Loucy (cell line): ENCODE measurements around the gene NUP62.

Experiments used
- H2AFZ ChIP-seq: fragments of 200-600 bp; sonication (generic); 2 replicates; pipeline ENCODE4 v1.6.0; 2016; ENCODE audit warnings: antibody characterized with exemption, mild to moderate bottlenecking, low read length, moderate library complexity
- H3F3A ChIP-seq: fragments of 200-600 bp; 2 replicates; pipeline ENCODE4 v1.6.0; 2016; ENCODE audit warnings: antibody characterized with exemption, low read depth, mild to moderate bottlenecking
- H3K27me3 ChIP-seq: fragments of 200-600 bp; sonication (generic); 2 replicates; pipeline ENCODE4 v1.6.1; 2014; ENCODE audit warnings: low read length, mild to moderate bottlenecking; ENCODE audit not compliant: insufficient read depth, poor library complexity, severe bottlenecking
- H3K36me3 ChIP-seq: fragments of 200-600 bp; sonication (generic); 2 replicates; pipeline ENCODE4 v1.6.1; 2016; ENCODE audit warnings: low read length; ENCODE audit not compliant: insufficient read depth
- H3K4me1 ChIP-seq: fragments of 200-600 bp; sonication (generic); 2 replicates; pipeline ENCODE4 v1.5.1; 2014; ENCODE audit warnings: low read length, mild to moderate bottlenecking; ENCODE audit not compliant: insufficient read depth, poor library complexity, severe bottlenecking
- H3K4me2 ChIP-seq: fragments of 200-600 bp; sonication (generic); 2 replicates; pipeline ENCODE4 v1.6.0; 2014; ENCODE audit warnings: antibody characterized with exemption, low read length, low read depth, mild to moderate bottlenecking; ENCODE audit not compliant: poor library complexity, severe bottlenecking
- H3K4me3 ChIP-seq: fragments of 200-600 bp; sonication (generic); 2 replicates; pipeline ENCODE4 v1.5.1; 2014; ENCODE audit warnings: low read length, mild to moderate bottlenecking, mixed read lengths; ENCODE audit not compliant: poor library complexity, severe bottlenecking
- H3K79me2 ChIP-seq: fragments of 200-600 bp; sonication (generic); 2 replicates; pipeline ENCODE4 v1.6.1; 2014; ENCODE audit warnings: low read length; ENCODE audit not compliant: insufficient read depth
- H3K9ac ChIP-seq: fragments of 200-600 bp; sonication (generic); 2 replicates; pipeline ENCODE4 v1.6.0; 2014; ENCODE audit warnings: mild to moderate bottlenecking, low read depth, low read length, moderate library complexity; ENCODE audit not compliant: poor library complexity, severe bottlenecking
- H3K9me2 ChIP-seq: fragments of 200-600 bp; sonication (generic); replicated peaks from 2 replicates; pipeline ENCODE4 v1.6.1; 2016; ENCODE audit warnings: low read depth, low read length, mixed read lengths
- H3K9me3 ChIP-seq: fragments of 200-600 bp; sonication (generic); 2 replicates; pipeline ENCODE4 v1.6.1; 2014; ENCODE audit warnings: mild to moderate bottlenecking, antibody characterized with exemption, low read length, low read depth; ENCODE audit not compliant: insufficient read depth
- H4K20me1 ChIP-seq: fragments of 200-600 bp; sonication (generic); 2 replicates; pipeline ENCODE4 v1.6.0; 2014; ENCODE audit warnings: antibody characterized with exemption, low read length, mild to moderate bottlenecking; ENCODE audit not compliant: insufficient read depth, poor library complexity, severe bottlenecking
- CTCF ChIP-seq: fragments of 200-600 bp; sonication (generic); conservative IDR thresholded peaks from 2 replicates; pipeline ENCODE4 v1.5.1; 2014; ENCODE audit warnings: mild to moderate bottlenecking, antibody characterized with exemption, low read length
- EZH2phosphoT487 ChIP-seq: fragments of 200-600 bp; IDR thresholded peaks from 2 replicates; pipeline ENCODE4 v1.6.1; 2018; ENCODE audit warnings: antibody characterized with exemption, mild to moderate bottlenecking, moderate library complexity, borderline replicate concordance

The NUP62 gene

GRCh38 chr19:49930483-49931011 lies 1.2 kb upstream of the NUP62 start:
- H3K4me2 ChIP-seq = peak overlapping the region; percentile 96
- peak overlapping the region; percentile 88 for H3K4me3 ChIP-seq
- peaks cover 50% of the 10 kb centered on the region for H3K79me2 ChIP-seq
- peaks cover 3% of the 10 kb centered on the region; the same call in 1 of the 2 replicates for H3K36me3 ChIP-seq
- H3K9me3 ChIP-seq = no peaks in the 10 kb centered on the region
- H3K9ac ChIP-seq = no peak overlapping the region
- TF ChIP-seq CTCF (no peak), EZH2phosphoT487 (no peak)
- H3F3A ChIP-seq = peaks cover 21% of the 10 kb centered on the region; the same call in 1 of the 2 replicates
- peaks cover 29% of the 10 kb centered on the region for H4K20me1 ChIP-seq
- H3K27me3 ChIP-seq = peaks cover 7% of the 10 kb centered on the region
- no peak overlapping the region for H2AFZ ChIP-seq
- peaks cover 46% of the 10 kb centered on the region for H3K4me1 ChIP-seq
- H3K9me2 ChIP-seq = no peaks in the 10 kb centered on the region

- peak overlapping the region; percentile 96 for H3K4me2 ChIP-seq
- TF ChIP-seq CTCF (no peak), EZH2phosphoT487 (no peak)
- H3K27me3 ChIP-seq = peaks cover 7% of the 10 kb centered on the region
- H3K9ac ChIP-seq = peak overlapping the region; percentile 97
- peaks cover 50% of the 10 kb centered on the region for H3K4me1 ChIP-seq
- peak overlapping the region; percentile 63 for H2AFZ ChIP-seq
- H3K9me3 ChIP-seq = no peaks in the 10 kb centered on the region
- H3K9me2 ChIP-seq = no peaks in the 10 kb centered on the region
- peaks cover 21% of the 10 kb centered on the region; the same call in 1 of the 2 replicates for H3F3A ChIP-seq
- peak overlapping the region; percentile 88 for H3K4me3 ChIP-seq
- peaks cover 3% of the 10 kb centered on the region; the same call in 1 of the 2 replicates for H3K36me3 ChIP-seq
- H3K79me2 ChIP-seq = peaks cover 57% of the 10 kb centered on the region
- peaks cover 36% of the 10 kb centered on the region for H4K20me1 ChIP-seq
Observed at GRCh38 chr19:49929611-49930482, 543 bp upstream of the NUP62 start.

GRCh38 chr19:49927526-49928264 lies 1.6 kb downstream of the NUP62 start:
- Histone ChIP-seq H3K9me2 (no peaks in the 10 kb centered on the region), H3K4me2 (peak overlapping the region; percentile 96), H3K79me2 (peaks cover 79% of the 10 kb centered on the region), H3K4me1 (peaks cover 55% of the 10 kb centered on the region), H3K9ac (peak overlapping the region; percentile 97), H3K9me3 (no peaks in the 10 kb centered on the region), H4K20me1 (peaks cover 57% of the 10 kb centered on the region), H3F3A (peaks cover 18% of the 10 kb centered on the region; the same call in 1 of the 2 replicates), H3K27me3 (peaks cover 7% of the 10 kb centered on the region), H2AFZ (no peak overlapping the region), H3K36me3 (peaks cover 22% of the 10 kb centered on the region; the same call in 1 of the 2 replicates), H3K4me3 (peak overlapping the region; percentile 88)
- TF ChIP-seq EZH2phosphoT487 (no peak), CTCF (no peak)
